H9 (cell line): ENCODE measurements around the gene TMF1. TPM values are rescaled to one million over a fixed set of nuclear protein-coding genes. Genes with fewer than 3 reads are reported as not detected.

Source experiments
- DNase-seq: peaks from one replicate; pipeline ENCODE4 v3.0.0-alpha.2; 2017
- H2AFZ ChIP-seq: one replicate; pipeline ENCODE4 v1.6.1; 2013; ENCODE audit warnings: mild to moderate bottlenecking, low read length, control low read depth, moderate library complexity
- H2AK5ac ChIP-seq: 2 replicates; pipeline ENCODE4 v1.6.1; 2013; ENCODE audit warnings: low read length, control low read depth, mixed read lengths; ENCODE audit not compliant: insufficient read length
- H2BK120ac ChIP-seq: one replicate; pipeline ENCODE4 v1.6.1; 2013; ENCODE audit warnings: low read depth, mild to moderate bottlenecking, low read length, control low read depth, inconsistent platforms; ENCODE audit not compliant: poor library complexity, severe bottlenecking
- H2BK12ac ChIP-seq: 2 replicates; pipeline ENCODE4 v1.6.1; 2013; ENCODE audit warnings: low read length, control low read depth, mixed read lengths, low read depth; ENCODE audit not compliant: insufficient read length
- H2BK15ac ChIP-seq: 2 replicates; pipeline ENCODE4 v1.6.1; 2013; ENCODE audit warnings: low read depth, low read length, control low read depth
- H2BK20ac ChIP-seq: one replicate; pipeline ENCODE4 v1.6.1; 2013; ENCODE audit warnings: low read depth, mild to moderate bottlenecking, low read length, control low read depth, inconsistent platforms; ENCODE audit not compliant: poor library complexity, severe bottlenecking
- H2BK5ac ChIP-seq: 2 replicates; pipeline ENCODE4 v1.6.1; 2013; ENCODE audit warnings: low read length, control low read depth, mixed read lengths; ENCODE audit not compliant: insufficient read length
- H3K14ac ChIP-seq: 2 replicates; pipeline ENCODE4 v1.6.1; 2013; ENCODE audit warnings: low read length, control low read depth; ENCODE audit not compliant: insufficient read depth
- H3K18ac ChIP-seq: 2 replicates; pipeline ENCODE4 v1.6.1; 2013; ENCODE audit warnings: low read depth, mild to moderate bottlenecking, mixed read lengths, low read length, control low read depth; ENCODE audit not compliant: insufficient read length
- H3K23ac ChIP-seq: 2 replicates; pipeline ENCODE4 v1.6.1; 2013; ENCODE audit warnings: low read length, control low read depth, mixed read lengths, low read depth; ENCODE audit not compliant: insufficient read length
- H3K23me2 ChIP-seq: 2 replicates; pipeline ENCODE4 v1.6.1; 2013; ENCODE audit warnings: low read depth, mild to moderate bottlenecking, mixed read lengths, low read length, control low read depth; ENCODE audit not compliant: insufficient read length, poor library complexity, severe bottlenecking
- H3K27ac ChIP-seq: 2 replicates; pipeline ENCODE4 v1.5.1; 2013; ENCODE audit warnings: low read length, control low read depth, mixed read lengths, low read depth; ENCODE audit not compliant: insufficient read length
- H3K27me3 ChIP-seq: 2 replicates; pipeline ENCODE4 v1.6.1; 2013; ENCODE audit warnings: low read length, control low read depth, inconsistent platforms; ENCODE audit not compliant: insufficient read depth
- H3K4ac ChIP-seq: 2 replicates; pipeline ENCODE4 v1.6.1; 2013; ENCODE audit warnings: low read depth, mild to moderate bottlenecking, control low read depth, inconsistent platforms, low read length, moderate library complexity
- H3K4me1 ChIP-seq: 2 replicates; pipeline ENCODE4 v1.6.1; 2013; ENCODE audit warnings: low read length, control low read depth, inconsistent platforms; ENCODE audit not compliant: insufficient read depth
- H3K4me2 ChIP-seq: 2 replicates; pipeline ENCODE4 v1.6.1; 2013; ENCODE audit warnings: low read length, control low read depth, mixed read lengths; ENCODE audit not compliant: insufficient read length, insufficient read depth
- H3K56ac ChIP-seq: 2 replicates; pipeline ENCODE4 v1.6.1; 2013; ENCODE audit warnings: low read depth, mild to moderate bottlenecking, mixed read lengths, low read length, control low read depth; ENCODE audit not compliant: insufficient read length
- H3K79me1 ChIP-seq: 2 replicates; pipeline ENCODE4 v1.6.1; 2013; ENCODE audit warnings: low read depth, mild to moderate bottlenecking, moderate library complexity, low read length, control low read depth, inconsistent platforms; ENCODE audit not compliant: insufficient read depth, poor library complexity, severe bottlenecking
- H3K79me2 ChIP-seq: 2 replicates; pipeline ENCODE4 v1.6.1; 2013; ENCODE audit warnings: low read length, control low read depth, inconsistent platforms; ENCODE audit not compliant: insufficient read depth
- H3K9ac ChIP-seq: 2 replicates; pipeline ENCODE4 v1.6.1; 2013; ENCODE audit warnings: low read length, control low read depth, mixed read lengths; ENCODE audit not compliant: insufficient read length; ENCODE audit errors: extremely low read depth
- H3K9me3 ChIP-seq: one replicate; pipeline ENCODE4 v1.6.1; 2013; ENCODE audit warnings: low read depth, low read length, inconsistent platforms; ENCODE audit not compliant: control insufficient read depth
- H3T11ph ChIP-seq: one replicate; pipeline ENCODE4 v1.6.1; 2013; ENCODE audit warnings: mild to moderate bottlenecking, low read length, control low read depth, inconsistent platforms
- H4K20me1 ChIP-seq: one replicate; pipeline ENCODE4 v1.6.1; 2013; ENCODE audit not compliant: control insufficient read depth, insufficient read length, insufficient read depth
- H4K5ac ChIP-seq: 2 replicates; pipeline ENCODE4 v1.6.1; 2013; ENCODE audit warnings: low read depth, mild to moderate bottlenecking, mixed read lengths, low read length, control low read depth; ENCODE audit not compliant: insufficient read length
- H4K8ac ChIP-seq: replicated peaks from 2 replicates; pipeline ENCODE4 v1.6.1; 2013; ENCODE audit warnings: low read length, control low read depth, mixed read lengths, low read depth; ENCODE audit not compliant: insufficient read length
- H4K91ac ChIP-seq: 2 replicates; pipeline ENCODE4 v1.6.1; 2013; ENCODE audit warnings: low read depth, mild to moderate bottlenecking, moderate library complexity, mixed read lengths, low read length, control low read depth; ENCODE audit not compliant: insufficient read length
- H3K27ac Mint-ChIP-seq, 3 experiments: 2 replicates in 2 of 3; 3 replicates in 1 of 3; pipeline ENCODE4 v1.8.0; 2020 to 2021; ENCODE audit warnings: mixed read lengths in 3 of 3, mild to moderate bottlenecking in 1 of 3, moderate library complexity in 1 of 3
- H3K27me3 Mint-ChIP-seq: 2 replicates; pipeline ENCODE4 v1.8.0; 2021; ENCODE audit warnings: low read depth, mild to moderate bottlenecking, moderate library complexity, mixed read lengths
- H3K36me3 Mint-ChIP-seq, 3 experiments: 2 replicates in 2 of 3; 3 replicates in 1 of 3; pipeline ENCODE4 v1.8.0; 2020 to 2021; ENCODE audit warnings: low read depth in 3 of 3, mixed read lengths in 3 of 3; ENCODE audit not compliant: insufficient read depth in 1 of 3
- H3K4me1 Mint-ChIP-seq, 2 experiments: 2 replicates each; pipeline ENCODE4 v1.8.0; 2020; ENCODE audit warnings: mixed read lengths in 2 of 2
- H3K4me3 Mint-ChIP-seq, 2 experiments: 2 replicates in 1 of 2; 3 replicates in 1 of 2; pipeline ENCODE4 v1.8.0; 2020 to 2021; ENCODE audit warnings: mild to moderate bottlenecking in 2 of 2, mixed read lengths in 2 of 2, moderate library complexity in 1 of 2
- H3K9me3 Mint-ChIP-seq, 2 experiments: 2 replicates in 1 of 2; 3 replicates in 1 of 2; pipeline ENCODE4 v1.8.0; 2020; ENCODE audit warnings: mild to moderate bottlenecking in 2 of 2, mixed read lengths in 2 of 2, moderate library complexity in 1 of 2
- WGBS: extraction: QIAGEN DNeasy Blood & Tissue Kit; methylation state at CpG from one replicate; pipeline ENCODE4 v1.1.7; 2013; ENCODE audit warnings: missing lambda C conversion rate, low lambda C conversion rate, mixed read lengths; ENCODE audit not compliant: insufficient read length; ENCODE audit errors: extremely low coverage; 5-methylcytosine and 5-hydroxymethylcytosine counted together
- total RNA-seq: library from RNA; stranded (reverse); gene quantifications from 2 replicates; pipeline ENCODE4 v1.2.1, GENCODE V29; 2021
- TF ChIP-seq, protein P1 (sequence below): fragments of 200-600 bp; sonication (generic); conservative IDR thresholded peaks from 3 replicates; pipeline ENCODE4 v1.8.0; 2021; ENCODE audit warnings: antibody characterized with exemption, mild to moderate bottlenecking

The TMF1 gene
- total RNA-seq, 1 experiment from 2014 or later = 21.9 TPM

DNA sequence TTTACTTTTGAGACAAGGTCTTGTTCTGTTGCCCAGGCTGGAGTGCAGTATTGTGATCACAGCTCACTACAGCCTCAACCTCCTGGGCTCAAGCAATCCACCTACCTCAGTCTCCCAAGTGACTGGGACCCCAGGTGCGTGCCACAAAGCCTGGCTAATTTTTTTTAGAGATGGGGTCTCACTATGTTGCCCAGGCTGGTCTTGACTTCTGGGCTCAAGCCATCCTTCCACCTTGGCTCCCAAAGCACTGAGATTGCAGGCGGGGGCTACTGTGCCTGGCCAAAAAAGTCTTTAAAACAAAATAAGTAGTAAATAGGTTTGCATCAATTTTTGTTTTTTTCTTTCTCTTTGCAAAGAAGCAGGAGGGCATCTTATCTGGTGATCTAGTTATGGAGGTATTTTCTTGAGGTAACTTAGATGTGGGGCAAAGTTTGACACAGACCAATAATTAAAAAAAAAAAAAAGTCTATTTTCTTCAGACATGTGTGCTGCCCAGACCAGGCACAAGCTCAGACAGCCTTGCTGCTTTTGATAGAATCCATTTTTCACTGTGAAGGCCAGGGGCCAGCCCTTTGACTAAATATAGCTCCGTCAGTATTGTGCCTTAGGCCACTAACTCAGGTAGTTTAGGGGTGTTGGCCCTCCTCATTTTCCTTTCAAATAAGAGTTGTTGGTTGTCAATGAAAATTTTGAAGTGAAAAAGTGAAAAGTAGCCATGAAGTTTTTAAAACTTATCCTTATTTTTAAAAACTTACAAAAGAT is 35.1 kb upstream of the TMF1 start:
- H3K27ac Mint-ChIP-seq = no peak overlapping the region
- H4K20me1 ChIP-seq = no peaks in the 10 kb centered on the region
- WGBS = no CpG with 5 or more reads among the region's 3 CpGs

More for the DNA sequence above, 35.1 kb upstream of the TMF1 start:
- H2BK15ac ChIP-seq = no peak overlapping the region
- no peak overlapping the region for H4K91ac ChIP-seq
- no peak overlapping the region for H3K9ac ChIP-seq
- no peak overlapping the region for H2AK5ac ChIP-seq
- peaks cover 38 to 40% of the 10 kb centered on the region in 2 experiments for H3K4me1 Mint-ChIP-seq
- H3K18ac ChIP-seq = no peak overlapping the region
- no peaks in the 10 kb centered on the region for H3K27me3 ChIP-seq
- H3K9me3 ChIP-seq = no peaks in the 10 kb centered on the region
- no peak overlapping the region for H4K5ac ChIP-seq
- no peak overlapping the region for H3K23ac ChIP-seq
- no peak overlapping the region for H2BK12ac ChIP-seq
- no peaks in the 10 kb centered on the region for H3K79me2 ChIP-seq
- H3T11ph ChIP-seq = no peak overlapping the region
- H2BK20ac ChIP-seq = no peak overlapping the region
- H2AFZ ChIP-seq = no peak overlapping the region
- H3K14ac ChIP-seq = no peak overlapping the region
- no peak overlapping the region for H2BK5ac ChIP-seq
- H3K79me1 ChIP-seq = no peaks in the 10 kb centered on the region
- H3K27me3 Mint-ChIP-seq = no peaks in the 10 kb centered on the region; the same call in 1 of the 2 replicates
- no peak overlapping the region for H4K8ac ChIP-seq
- peaks cover 12% of the 10 kb centered on the region for H3K4me1 ChIP-seq
- H3K4me2 ChIP-seq = no peak overlapping the region
- TF ChIP-seq, protein P1, sequence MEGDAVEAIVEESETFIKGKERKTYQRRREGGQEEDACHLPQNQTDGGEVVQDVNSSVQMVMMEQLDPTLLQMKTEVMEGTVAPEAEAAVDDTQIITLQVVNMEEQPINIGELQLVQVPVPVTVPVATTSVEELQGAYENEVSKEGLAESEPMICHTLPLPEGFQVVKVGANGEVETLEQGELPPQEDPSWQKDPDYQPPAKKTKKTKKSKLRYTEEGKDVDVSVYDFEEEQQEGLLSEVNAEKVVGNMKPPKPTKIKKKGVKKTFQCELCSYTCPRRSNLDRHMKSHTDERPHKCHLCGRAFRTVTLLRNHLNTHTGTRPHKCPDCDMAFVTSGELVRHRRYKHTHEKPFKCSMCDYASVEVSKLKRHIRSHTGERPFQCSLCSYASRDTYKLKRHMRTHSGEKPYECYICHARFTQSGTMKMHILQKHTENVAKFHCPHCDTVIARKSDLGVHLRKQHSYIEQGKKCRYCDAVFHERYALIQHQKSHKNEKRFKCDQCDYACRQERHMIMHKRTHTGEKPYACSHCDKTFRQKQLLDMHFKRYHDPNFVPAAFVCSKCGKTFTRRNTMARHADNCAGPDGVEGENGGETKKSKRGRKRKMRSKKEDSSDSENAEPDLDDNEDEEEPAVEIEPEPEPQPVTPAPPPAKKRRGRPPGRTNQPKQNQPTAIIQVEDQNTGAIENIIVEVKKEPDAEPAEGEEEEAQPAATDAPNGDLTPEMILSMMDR = no peak
- H3K9me3 Mint-ChIP-seq = no peaks in the 10 kb centered on the region
- H3K4ac ChIP-seq = no peak overlapping the region
- DNase-seq = no peak
- H3K27ac ChIP-seq = no peak overlapping the region
- H2BK120ac ChIP-seq = no peak overlapping the region
- no peaks in the 10 kb centered on the region for H3K36me3 Mint-ChIP-seq
- peaks cover 7% of the 10 kb centered on the region for H3K23me2 ChIP-seq
- H3K4me3 Mint-ChIP-seq = no peak overlapping the region
- no peak overlapping the region for H3K56ac ChIP-seq
